GM03348 (cell line): Measurements from ENCODE around the gene TTLL6.

Source experiments
- DNase-seq: peaks from one replicate; pipeline ENCODE4 v3.0.0; 2012; ENCODE audit warnings: low spot score

TTLL6 gene

GRCh38 chr17:48759288-48759687 lies 57.7 kb downstream of the TTLL6 start:
- no peak for DNase-seq

- peak; percentile 40 for DNase-seq
Observed at GRCh38 chr17:48757524-48757961, 59.5 kb downstream of the TTLL6 start.

DNA sequence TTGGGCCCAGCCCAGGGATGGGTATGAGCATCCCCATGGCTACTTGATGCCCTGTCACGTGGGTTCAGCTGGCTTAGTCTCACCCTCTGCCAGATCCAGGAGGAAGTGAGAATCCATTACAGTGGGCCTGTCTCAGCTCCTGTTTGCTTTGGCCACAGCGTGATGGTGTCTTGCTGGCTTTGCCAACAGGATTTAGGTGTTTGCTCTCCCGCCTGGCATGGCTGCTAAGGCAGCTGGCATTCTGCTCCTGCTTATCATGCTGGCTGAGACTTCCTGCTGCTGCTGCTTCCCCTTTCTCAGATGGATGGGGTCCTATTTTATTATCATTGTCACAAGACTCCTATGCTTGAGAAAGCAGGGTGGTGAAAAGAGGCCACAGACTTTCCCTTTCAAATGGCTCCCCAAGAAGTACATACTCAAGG lies 60.2 kb downstream of the TTLL6 start:
- DNase-seq: no peak

GRCh38 chr17:48755356-48755755 lies 61.7 kb downstream of the TTLL6 start:
- DNase-seq: no peak

DNA sequence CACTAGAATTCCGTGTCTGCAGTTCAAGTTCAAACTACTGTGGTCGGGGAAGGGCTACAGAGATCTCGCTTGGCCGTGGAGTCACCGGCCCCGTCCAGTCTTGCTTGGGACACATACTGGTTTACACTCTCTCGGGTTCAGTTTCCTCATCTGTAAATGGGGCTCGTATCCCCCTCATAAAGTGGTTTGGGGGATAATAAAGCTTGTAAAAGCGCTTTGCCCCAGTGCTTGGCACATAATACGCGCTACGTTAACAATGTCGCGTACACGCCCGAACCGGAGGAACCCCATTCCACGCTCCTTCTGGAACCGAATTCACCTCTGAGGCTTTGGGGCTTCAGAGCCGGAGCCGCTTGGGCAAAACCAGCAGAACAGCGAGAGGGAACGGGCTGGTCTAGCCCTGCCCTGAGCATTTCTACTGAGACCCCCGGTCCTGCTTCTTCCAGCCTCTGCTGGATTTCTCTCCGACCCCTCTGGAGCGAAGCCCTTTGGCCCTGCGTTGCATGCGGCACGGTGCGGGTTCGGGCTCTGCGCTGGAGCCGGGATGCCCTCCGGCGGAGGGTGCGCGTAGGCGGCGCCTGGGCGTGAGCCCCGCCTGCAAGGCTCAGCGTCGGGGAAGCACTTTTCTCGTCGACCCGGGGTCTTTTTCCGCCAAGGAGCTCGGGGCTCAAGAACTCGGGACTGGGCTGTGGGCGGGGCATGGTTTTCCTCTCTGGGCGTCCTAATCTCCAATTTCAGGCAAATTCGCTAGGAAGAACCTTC lies 62.3 kb downstream of the TTLL6 start:
- DNase-seq: no peak

DNA sequence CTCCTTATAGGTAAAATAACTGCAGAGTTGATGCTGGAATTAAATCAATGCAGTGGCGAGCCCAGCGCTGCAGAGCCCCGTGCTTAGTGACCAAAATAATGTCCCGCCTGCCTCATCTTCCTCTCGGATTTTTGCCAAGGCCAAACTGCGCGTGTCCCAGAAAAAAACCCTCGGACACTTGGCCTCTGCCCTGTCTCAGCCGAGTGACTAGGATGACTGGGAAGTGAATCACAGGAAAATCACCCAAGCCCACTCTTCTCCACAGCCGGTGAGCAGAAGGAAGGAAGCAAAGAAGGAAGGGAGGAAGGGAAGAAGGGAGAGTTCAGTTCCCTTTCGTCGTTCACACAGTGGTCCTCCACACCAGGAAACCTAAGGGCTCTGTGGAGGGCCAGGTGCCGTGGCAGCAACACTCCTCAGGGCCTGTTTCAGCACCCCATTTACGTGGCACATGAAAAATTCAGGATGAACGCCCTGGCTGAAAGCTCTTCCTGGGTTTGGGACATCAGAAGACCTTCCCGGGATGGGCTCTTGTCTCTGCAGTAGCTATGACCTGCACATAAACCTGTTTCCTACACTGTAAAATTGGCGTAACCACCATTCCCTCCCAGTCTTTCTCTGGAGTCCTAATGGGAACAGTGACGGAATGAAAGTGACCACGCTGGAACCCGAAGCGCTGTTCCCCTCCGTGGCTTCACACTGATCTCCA lies 63.1 kb downstream of the TTLL6 start:
- peak; percentile 48 for DNase-seq

DNA sequence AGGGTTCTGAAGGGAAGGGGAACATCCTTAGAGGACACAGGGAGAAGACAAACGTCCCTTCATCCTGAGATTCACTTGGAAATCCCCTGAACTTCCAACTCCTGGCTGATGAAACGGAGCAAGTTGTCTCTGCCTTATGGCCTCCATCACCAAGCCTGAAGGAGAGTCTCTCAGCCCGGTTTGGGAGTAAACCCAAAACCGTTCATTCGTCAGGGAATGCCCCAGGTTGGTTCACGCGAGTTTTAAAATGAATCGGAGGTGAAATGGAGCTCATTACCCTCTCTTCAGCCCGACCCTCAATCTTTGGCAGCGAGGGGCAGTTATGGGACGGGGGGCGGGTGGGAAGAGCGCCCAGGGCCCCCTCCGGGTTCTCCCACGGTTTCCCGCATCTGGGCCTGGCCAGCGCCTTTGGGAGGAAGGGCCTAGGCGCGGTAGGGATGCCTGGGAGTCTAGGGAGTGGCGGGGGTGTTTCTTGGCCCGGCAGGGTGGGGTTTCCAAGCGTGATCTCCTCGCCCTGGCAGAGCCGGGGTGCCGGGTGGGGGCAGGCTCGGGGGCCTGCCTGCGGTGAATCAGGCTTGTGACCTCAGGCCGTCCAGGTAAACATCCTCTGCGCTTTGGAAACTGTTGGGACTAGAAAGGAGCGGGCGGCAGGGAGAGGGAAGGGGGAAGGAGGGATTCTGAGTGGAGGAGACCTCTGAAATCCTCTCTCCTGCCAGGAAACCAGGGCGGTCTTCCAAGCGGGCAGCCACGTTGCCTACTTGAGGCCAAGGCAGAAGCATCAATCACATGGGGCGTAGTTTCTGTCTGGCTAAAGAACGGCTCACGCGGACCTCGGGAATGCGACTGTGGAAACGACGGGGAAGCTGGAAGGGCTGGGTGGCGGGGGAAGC lies 64.4 kb downstream of the TTLL6 start:
- DNase-seq: no peak

- DNase-seq: no peak
Observed at GRCh38 chr17:48751733-48752398, 65.2 kb downstream of the TTLL6 start.

GRCh38 chr17:48751172-48751571 lies 65.9 kb downstream of the TTLL6 start:
- DNase-seq: no peak

DNA sequence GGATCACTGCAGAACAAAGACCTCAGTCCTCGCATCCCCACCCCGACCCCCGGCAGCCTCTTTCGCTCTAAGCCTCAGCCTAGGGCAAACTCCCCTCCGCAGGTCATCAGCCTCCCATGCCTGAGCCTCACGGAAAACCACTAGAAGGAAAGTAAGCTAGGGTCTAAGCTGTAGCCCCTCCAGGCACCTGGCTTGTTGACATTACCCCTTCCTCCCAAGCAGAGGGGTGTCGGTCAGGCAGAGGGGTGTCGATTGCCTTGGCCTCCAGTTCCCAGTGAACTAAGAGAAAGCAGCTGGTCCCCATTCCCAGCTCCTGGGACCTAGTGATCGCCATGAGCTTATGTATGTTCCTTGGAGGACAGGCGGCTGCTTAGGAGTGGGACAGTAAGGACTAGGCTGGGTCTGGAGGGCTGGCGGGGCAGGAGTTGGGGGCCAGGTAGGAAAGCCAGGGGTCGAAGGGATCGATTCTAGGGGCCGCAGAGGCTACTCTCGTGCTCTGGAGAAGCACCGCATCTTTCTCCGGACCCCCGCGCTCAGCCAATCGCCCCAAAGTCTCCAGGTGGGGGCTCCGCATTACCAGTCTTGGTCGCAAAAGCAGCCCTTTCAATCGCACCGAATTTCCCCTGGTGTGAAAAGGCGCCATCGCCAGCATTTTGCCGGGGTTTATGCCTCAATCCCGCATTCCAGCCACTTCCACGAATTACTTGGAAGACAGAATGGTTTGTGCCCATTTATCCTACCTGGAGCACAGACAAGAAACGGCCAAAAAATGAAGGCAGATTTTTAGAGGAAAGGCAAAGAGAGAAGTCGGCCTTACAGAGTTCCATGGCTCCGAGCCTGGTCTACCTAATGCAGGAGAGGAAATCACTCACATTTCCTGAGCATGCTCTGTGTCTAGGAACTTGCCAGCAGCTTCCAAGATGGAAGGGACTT lies 67.1 kb downstream of the TTLL6 start:
- no peak for DNase-seq

DNA sequence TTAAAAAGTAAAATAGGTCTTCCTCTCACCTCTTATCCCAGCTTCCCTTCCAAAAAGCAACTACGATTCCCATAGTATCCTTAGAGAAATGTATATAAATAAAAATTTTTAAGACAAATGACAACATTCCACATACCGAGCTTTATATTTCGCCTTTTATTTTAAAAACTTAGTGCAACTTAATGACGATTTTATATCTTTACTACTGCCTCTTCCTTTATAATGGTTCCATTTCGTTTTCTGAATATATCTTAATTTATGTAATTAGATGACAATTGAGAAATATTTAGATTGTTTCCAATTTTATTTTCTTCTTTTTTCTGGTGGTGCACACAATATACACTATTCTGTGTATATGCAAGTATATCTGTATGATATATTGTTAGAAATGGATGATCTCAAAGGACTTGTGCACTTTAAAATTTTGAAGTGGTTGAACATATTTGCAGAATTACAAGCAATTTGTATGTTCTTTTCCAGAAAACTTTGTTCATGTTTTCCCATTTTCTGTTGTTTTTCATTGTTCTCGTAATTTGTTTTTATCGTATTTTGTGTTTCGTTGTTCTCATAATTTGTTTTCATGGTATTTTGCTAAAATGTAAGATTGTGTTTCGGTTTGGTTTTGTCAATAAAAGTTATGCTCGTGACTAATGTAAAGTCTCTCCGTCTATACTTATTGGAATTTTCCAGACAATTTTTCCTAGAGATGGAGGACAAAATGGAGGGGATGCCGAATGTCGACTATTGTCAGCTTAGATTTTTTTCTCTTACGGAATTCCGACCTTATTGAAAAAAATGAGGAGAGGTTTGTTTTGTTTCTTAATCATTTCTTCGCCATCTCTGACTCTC lies 68.1 kb downstream of the TTLL6 start:
- no peak for DNase-seq

- DNase-seq: no peak
Observed at GRCh38 chr17:48747445-48748363, 69.3 kb downstream of the TTLL6 start.

GRCh38 chr17:48746916-48747444 lies 70.0 kb downstream of the TTLL6 start:
- DNase-seq: no peak

- DNase-seq: no peak
Observed at GRCh38 chr17:48745381-48746275, 71.4 kb downstream of the TTLL6 start.

GRCh38 chr17:48740537-48740936 lies 76.5 kb downstream of the TTLL6 start:
- DNase-seq: no peak

DNA sequence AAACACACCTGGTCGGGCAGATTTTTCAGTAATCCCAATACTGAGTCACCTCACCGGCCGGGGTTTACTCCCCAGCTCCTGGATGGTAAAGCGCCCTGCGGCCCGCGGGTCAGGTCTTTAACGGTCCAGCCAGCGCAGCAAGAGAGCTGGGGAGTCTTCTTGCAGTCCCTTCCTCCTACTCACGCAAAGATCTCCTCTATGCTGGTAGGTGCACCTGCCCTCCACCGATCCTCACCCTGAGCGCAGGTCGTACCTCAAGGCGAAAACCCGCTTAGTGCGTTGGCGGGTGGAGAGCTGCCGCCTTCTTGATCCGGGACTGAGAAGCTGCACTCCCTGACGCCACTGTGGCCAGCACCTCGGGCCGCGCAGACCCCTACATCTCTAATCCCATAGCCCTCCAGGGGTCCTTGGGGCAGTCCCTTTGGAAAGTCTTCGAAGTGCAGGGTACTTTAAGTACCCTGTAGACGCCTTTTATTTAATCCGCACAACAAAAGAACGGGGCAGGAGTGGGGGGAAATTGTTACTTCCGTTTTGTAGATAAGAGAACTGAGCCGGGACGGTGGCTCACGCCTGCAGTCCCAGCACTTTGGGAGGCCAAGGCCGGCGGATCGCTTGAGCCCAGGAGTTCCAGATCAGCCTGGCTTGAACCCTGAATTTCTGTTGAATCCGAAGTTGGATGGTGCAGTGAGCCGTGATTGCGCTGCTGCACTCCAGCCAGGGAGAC lies 78.1 kb downstream of the TTLL6 start:
- no peak for DNase-seq

DNA sequence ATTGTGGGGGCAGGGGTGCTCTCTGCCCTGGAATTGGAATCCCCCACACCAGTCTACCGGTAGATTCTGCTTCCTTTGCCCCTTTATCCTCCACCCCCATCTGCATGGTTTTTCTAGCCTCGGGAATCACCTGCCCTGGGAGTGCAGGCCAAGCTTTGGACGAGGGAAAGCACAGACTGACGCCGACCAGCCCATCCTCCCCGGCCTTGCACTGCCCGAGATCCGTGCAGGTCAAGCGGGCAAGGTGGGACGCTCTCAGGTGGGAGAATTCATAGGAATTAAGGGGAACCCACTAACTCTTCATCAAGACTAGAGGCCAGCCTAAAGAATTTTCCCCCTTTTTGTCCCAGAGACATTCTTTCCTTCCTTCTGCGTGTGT lies 78.6 kb downstream of the TTLL6 start:
- no peak for DNase-seq
